Kidney capillary endothelial cell (primary cell): Measurements from ENCODE around the gene SMPD4.
"Not testable (repeated sequence)": the region's sequence is repeated elsewhere in the genome, so short reads cannot be mapped to it uniquely, and the experiment has no call there.

Experiments
- DNase-seq: peaks from one replicate; pipeline ENCODE4 v3.0.0-alpha.2; 2018; ENCODE audit warnings: low spot score

Gene SMPD4, protein sequence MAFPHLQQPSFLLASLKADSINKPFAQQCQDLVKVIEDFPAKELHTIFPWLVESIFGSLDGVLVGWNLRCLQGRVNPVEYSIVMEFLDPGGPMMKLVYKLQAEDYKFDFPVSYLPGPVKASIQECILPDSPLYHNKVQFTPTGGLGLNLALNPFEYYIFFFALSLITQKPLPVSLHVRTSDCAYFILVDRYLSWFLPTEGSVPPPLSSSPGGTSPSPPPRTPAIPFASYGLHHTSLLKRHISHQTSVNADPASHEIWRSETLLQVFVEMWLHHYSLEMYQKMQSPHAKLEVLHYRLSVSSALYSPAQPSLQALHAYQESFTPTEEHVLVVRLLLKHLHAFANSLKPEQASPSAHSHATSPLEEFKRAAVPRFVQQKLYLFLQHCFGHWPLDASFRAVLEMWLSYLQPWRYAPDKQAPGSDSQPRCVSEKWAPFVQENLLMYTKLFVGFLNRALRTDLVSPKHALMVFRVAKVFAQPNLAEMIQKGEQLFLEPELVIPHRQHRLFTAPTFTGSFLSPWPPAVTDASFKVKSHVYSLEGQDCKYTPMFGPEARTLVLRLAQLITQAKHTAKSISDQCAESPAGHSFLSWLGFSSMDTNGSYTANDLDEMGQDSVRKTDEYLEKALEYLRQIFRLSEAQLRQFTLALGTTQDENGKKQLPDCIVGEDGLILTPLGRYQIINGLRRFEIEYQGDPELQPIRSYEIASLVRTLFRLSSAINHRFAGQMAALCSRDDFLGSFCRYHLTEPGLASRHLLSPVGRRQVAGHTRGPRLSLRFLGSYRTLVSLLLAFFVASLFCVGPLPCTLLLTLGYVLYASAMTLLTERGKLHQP

DNA sequence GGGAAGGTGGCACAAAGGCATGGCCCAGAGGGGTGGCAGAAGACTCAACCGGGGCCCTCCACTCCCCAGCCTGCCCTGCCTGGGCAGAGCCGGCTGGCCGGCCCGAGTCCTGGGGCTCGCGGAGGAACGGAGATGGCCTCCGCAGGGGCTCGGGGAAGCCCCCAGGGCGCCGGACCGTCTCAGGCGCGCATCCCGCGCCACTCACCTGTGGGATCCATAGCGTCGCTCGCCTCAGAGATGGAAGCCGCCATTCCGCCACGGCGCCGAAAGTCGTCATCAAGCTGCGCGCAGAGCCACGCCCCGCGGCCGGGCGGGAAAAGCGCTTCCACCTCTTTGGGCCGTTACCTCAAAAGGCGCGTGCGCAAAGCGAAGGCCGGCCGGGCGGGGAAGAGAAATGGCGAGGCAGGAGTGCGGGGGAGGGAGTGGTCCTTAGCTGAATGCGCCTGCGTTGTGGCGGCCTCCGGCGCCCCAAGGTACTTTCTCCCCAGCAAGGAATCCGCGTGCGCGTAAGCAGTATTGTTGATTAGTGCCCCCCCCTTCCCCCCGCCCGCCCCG lies at the start of gene SMPD4:
Gene SMPD4, minus strand, starts transcription at position 278 of the 555 bp plus-strand sequence. CDS start 5,010 bp downstream, outside the sequence.
- DNase-seq = peak; percentile 91

DNA sequence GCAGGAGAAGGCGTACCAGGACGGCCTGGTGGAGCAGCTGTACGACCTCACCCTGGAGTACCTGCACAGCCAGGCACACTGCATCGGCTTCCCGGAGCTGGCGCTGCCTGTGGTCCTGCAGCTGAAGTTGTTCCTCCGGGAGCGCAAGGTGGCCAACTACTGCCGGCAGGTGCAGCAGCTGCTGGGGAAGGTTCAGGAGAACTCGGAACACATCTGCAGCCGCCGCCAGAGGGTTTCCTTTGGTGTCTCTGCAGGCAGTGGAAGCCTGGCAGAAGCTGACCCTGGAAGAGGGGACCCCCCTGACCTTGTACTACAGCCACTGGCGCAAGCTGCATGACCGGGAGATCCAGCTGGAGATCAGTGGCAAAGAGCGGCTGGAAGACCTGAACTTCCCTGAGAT lies 49.5 kb upstream of the SMPD4 start:
- DNase-seq = not testable (repeated sequence)

DNA sequence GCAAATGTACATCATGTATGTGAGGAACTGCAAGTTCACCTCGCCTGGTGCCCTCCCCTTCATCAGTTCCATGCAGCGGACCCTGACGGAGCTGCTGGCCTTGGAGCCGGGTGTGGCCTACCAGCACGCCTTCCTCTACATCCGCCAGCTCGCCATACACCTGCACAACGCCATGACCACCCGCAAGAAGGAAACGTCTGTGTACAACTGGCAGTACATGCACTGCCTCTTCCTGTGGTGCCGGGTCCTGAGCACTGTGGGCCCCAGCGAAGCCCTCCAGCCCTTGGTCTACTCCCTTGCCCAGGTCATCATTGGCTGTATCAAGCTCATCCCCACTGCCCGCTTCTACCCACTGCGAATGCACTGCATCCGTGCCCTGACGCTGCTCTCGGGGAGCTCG lies 49.0 kb upstream of the SMPD4 start:
- DNase-seq = not testable (repeated sequence)

DNA sequence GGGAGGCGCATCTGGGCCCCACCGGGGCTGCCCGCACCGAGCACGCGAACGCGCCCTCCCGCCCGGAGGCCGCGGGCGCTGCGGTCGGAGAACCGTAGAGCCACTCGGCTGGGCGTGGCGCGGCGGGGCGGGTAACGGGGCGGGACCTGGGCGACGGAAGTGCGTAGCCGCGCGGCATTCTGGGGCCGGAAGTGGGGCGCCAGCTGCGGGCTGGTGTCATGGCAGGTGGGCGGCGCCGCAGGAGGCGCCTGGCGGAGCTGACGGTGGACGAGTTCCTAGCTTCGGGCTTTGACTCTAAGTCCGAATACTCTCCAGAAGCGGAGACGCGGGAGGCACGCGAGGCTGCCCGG lies 47.7 kb upstream of the SMPD4 start:
- not testable (repeated sequence) for DNase-seq

DNA sequence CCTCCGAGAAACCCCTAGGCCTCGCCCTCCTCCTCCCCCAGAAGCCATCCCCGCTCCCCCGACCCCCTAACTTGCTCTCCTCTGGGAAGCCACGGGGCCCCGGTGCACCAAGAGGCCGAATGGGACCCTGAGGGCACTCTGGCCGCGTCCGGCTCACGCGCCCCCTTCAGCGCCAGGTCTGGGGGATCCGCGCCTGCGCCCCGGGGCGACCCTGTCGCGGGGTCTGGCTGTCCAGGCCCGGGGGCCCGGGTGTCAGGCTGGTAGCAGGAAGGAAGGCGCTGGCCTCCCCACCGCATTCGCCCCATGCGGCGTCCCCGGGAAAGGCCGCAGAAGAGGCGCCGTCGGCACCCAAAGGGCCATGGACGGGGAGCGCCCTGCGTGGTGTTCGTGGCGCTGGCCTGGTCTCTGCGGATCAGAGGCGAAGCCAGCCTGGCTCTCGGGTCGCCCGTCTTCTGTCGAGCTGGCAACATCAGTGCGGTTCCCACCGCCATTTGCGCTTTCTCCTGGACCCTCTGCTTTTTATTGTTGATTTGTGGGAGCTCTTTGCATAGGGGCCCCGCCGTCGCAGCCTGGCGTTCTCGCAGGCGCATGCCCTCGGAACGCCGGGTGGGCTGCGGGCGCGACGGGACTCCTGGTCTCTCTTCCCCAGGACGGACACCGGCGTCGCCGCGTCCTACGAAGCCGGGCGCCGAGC lies 47.2 kb upstream of the SMPD4 start:
- DNase-seq = not testable (repeated sequence)

DNA sequence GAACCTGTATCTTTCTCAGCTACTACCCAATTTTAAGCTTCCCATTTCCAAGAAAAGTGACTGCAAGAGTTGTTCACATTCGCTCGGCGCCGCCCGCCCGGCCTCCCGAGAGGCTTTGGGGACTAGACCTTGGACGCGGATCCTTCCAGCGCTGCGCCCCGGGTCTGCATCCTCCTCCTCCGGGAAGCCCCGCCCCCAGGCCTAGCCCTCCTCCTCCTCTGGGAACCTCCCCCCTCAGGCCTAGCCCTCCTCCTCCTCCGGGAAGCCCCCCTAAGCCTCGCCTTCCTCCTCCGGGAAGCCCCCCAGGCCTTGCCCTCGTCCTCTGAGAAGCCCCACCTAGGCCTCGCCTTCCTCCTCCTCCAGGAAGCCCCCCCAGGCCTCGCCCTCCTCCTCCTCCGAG lies 46.6 kb upstream of the SMPD4 start:
- not testable (repeated sequence) for DNase-seq

DNA sequence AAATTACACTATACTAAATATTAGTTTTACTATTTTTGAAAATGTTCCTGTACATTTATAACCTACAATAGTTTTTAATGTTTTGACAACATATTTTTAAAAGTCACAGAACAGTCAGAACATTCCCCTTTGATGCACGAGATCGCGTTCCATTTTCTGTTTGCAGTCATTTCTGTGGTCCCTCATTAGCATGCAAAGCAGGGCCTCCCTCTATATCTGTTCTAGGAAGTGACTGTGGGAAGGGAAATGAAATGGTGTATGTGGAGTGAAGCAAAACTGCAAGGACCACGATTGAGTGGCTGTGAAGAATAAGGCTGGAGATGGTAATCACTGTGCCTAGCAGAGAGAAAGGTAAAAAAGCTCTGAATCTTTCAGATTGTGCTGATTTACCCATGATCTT lies 41.1 kb upstream of the SMPD4 start:
- not testable (repeated sequence) for DNase-seq

DNA sequence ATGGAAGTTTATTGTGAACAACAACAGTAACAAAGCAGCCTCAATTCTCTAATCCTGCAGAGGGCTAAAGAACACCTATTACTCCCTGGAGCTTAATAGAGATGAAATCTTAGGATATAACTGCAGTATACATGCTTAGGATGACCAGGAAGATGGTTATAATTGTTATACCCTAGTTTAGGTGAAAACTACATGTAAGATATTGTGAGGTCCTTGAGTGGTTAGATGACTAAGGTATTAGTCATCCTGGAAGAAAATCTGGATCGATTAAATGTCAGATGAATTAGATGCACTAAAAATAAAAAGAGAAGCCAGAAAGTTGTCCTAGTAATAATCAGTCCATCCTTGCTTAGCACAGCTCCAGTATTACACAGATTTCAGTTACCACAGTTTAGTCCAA lies 39.1 kb upstream of the SMPD4 start:
- DNase-seq = not testable (repeated sequence)

DNA sequence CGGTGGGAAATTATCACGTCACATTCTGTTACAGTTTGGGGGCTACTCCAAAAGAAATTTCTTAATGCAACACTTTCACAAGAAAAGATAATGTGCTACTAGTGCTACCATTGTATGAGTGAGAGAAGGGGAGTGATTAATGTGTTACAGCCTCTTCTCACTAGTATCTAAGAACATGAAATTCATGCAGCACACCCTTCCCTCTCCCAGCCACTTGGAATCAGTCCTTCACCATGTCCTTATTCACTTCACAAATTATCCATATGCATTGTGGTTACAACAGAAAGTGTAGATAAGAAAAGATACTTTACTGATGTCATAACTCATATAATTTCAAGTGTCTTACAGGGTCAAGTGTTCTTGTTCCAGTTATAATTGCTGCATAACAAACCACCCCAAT lies 37.7 kb upstream of the SMPD4 start:
- DNase-seq = not testable (repeated sequence)

DNA sequence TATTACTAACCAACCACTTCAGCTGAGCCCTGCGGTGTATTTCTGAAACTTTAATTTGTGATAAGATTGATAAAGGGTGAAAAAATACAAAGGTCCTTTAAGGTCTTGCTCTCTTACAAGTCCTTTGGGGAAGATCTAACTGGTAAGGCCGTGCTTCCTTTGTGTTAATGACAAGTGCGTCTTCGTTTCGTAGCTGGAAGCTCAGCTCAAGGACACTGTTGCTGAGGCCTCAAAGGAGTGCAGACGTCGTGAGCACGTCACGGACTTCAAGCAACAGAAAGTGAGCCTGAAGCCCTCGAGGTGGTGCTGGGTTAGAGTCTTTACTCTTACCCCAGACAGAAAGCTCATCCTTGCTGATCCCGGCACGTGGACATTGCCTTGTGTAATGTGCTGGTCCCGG lies 25.6 kb upstream of the SMPD4 start:
- not testable (repeated sequence) for DNase-seq

DNA sequence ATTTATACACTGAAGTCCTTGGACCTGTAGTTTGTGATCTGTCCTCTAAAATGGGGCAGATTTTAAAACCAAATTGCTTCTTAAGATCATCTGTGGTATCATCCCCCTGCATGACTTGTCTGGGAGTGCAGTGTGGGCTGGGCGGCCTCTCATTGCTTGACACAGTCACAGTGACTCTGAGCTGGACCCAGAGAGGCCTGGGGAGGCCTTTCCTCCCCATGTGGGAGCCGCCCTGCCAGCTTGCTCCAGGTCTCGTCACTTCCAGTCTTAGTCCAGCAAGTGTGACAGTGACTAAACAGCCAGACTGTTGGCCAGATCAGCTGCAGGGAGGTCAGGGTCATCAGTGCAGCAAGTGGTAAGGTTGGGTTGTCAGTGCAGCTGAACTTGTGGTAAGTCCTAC lies 21.7 kb upstream of the SMPD4 start:
- not testable (repeated sequence) for DNase-seq

DNA sequence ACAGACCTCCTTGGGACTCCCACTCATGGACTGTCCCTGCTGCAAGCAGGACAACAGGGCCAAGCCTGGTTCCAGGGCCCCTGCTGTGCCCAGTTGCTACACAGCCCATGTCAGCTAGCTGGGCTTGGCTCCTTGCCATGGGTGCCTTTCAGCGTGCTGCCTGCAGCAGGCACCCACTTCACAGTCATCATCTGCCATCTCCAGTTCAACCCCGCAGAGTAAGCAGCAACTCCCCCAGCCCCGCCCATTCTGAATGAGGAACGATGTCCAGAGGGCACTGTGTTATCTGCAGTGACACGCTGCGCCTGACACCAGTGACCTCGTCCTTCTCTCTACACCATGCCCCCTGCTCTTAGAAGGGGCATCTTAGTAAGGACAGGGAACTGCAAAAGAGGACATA lies 21.1 kb upstream of the SMPD4 start:
- DNase-seq = not testable (repeated sequence)

DNA sequence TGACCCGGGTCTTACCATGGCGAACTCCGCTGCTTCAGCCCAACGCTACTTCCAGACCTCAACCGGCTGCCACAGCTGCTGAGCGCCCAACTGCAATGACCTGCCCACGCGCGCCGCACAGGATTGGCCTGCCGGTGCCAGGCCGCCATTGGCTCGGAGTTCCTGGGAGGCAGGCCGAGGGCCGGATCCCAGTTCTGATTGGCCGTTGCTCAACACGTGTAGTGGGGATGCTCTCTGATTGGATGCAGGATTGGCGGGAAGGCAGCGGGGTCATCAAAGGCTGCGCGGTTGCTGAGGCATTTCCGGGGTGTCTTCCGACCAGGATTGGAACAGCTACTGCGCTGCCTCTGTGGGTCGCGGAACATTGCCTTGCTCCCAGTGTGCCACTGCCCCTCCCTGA lies 16.9 kb upstream of the SMPD4 start, which contains the start of gene TUBA3E:
Gene TUBA3E, minus strand, starts transcription at position 97 of the 400 bp plus-strand sequence. Its CDS starts 79 bp downstream, at position 18.
- DNase-seq = no peak

DNA sequence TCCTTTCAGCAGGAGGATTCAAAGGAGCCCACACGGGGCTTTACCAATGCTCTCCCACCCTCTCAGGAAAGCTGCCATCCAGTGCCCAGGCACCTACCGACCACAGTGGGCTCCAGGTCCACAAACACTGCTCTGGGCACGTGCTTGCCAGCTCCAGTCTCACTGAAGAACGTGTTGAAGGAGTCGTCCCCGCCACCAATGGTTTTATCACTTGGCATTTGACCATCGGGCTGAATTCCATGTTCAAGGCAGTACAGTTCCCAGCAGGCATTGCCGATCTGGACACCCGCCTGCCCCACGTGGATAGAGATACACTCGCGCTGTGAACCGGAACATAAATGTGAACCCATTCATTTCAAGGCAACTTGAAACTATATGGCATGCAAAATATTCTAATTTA lies 14.7 kb upstream of the SMPD4 start:
- DNase-seq = not testable (repeated sequence)

DNA sequence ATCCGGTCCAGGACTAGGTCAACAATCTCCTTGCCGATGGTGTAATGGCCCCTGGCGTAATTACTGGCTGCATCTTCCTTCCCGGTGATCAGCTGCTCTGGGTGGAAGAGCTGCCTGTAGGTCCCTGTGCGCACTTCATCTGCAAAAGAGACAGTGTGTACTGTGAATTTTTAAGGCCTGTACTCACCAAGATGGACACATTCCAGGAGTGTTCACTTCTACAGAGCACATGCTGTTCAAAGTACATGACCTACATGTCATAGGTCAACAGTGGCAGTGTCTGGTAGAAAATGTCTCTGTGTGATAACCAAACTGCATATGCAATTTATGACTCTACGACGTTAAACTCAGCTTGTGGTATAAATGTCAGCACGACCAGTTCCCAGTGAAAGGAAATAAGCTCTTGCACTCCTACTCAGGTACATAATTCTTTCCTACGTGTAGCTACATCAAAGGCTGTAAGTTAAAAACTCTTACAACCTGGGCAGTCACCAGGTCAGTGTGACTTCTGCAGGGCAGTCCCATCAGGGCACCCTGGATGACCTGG lies 13.8 kb upstream of the SMPD4 start:
- not testable (repeated sequence) for DNase-seq

DNA sequence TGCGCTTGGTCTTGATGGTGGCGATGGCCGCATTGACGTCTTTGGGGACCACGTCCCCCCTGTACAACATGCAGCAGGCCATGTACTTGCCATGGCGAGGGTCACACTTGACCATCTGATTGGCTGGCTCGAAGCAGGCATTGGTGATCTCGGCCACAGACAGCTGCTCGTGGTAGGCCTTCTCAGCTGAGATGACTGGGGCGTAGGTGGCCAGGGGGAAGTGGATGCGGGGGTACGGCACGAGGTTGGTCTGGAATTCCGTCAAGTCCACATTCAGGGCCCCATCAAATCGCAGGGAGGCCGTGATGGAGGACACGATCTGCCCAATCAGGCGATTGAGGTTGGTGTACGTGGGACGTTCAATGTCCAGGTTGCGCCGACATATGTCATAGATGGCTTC lies 12.4 kb upstream of the SMPD4 start:
- DNase-seq = not testable (repeated sequence)

DNA sequence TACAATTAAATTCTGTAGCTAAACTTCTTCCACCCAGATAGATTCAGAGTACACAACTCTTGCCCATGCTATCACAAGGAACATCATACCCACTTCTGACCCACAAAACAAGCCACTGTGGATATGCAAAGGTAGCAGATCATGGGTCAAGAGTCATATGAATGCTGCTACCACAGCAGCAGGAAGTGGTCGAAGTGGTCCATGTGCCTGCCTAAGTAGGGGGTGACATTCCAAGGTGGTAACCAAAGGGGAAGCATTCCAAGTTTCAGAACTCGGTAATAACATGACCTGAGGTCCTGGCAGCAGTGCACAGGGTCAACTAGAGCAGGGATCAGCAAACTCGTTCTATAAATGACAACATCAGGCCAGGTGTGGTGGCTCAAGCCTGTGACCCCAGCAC lies 11.0 kb upstream of the SMPD4 start:
- not testable (repeated sequence) for DNase-seq

DNA sequence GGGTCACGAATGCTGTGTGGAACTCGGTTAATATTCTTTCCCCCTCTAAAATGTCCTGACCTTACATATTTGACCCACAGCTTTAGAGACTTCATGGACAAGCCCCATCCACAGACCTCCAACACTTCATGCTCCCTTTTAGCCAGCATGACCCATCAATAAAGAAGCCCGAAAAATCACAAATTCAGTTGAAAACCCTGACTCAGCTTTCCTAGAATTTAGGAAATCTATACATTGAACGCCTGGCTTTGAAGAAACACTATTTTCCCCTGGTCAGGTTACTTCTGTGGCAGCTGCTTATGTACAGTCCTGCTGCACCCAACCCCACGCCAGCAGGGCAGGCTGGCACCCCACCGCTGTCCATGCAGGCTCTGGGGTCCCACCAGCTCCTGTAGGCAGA lies 9.9 kb upstream of the SMPD4 start:
- not testable (repeated sequence) for DNase-seq

DNA sequence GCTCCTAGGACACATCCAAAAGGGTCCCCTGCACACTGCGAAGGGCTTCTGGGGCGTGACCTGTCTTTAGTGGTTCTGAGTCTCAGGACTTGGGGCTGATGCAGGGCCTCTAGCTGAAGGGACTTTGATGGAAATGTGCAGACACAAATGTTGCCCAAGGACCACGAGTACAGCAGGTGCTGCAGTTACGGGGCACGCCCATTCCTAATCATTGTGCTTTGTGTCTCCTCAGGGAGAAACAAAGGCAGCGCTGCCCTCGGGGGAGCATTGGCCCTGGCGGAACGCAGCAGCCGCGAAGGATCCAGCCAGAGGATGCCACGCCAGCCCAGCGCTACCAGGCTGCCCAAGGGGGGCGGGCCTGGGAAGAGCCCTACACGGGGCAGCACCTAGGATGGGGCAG lies 8.8 kb upstream of the SMPD4 start:
- no peak for DNase-seq

DNA sequence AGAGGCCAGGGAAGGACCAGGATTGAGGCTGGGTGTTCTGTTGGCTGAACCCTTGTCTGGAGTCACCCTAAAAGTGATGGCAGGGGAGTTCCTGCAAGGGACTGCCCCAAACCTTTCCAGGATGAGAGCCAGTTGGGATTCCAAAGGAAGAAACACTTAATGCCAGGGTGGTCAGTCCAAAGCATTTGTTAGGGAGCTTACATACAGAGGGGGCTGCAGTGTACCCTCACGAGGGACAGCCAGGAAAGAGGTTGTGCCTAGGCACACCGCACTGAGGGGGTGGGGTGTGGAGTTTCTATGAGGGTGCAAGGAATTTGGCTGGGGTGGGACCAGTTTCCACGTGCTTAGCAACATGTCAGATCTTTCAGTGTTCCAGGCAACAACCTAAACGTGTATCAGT lies 7.6 kb upstream of the SMPD4 start:
- DNase-seq = not testable (repeated sequence)

DNA sequence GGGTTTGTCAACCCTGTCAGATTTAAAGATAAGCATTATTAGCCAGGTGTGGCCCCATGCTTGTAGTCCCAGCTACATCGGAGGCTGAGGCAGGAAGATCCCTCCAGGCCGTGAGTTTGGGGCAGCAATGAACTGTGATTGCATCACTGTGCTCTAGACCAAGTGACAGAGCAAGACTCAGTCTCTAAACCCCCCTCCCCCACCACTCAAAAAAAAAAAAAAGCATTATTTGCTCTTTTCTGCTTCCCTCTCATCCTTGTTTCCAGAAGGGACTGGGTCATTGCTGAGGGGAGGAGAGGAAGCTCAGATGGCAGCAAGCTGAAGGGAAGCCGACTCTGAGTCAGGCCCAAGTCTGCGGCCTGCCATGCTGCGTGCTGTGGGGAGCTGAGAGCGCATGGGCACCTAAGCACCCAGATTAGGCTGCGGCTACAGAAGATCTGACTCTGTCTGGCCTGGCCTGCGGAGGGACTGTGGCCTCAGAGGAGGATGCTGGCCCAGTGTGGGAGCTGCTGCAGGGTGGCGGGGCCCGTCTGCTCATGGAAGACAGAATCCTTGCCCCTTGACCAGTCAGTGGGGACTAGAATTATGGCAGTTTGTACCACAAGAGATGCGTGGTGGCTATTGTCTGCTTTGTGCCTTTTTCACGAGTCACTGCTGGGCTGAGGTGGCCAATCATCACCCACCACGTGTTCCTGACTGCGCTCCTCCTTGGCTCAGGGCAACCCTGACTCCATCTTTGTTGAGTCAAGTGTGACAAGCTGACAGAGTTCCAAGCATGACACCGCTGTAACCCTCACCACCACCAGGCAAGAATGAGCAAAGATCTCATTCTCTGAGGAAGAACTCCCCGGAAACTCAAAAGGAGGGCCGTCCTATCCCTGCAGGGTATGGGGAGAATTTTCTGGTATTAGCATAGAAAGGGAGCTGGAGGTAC lies 6.7 kb upstream of the SMPD4 start:
- not testable (repeated sequence) for DNase-seq
